HL-60 (cell line): Measurements from ENCODE around the gene DDX55.

ENCODE experiments used
- CTCF ChIP-seq: IDR thresholded peaks from one replicate; pipeline ENCODE4 v1.5.1; 2011; ENCODE audit warnings: low read length, control low read depth, inconsistent platforms; ENCODE audit not compliant: insufficient read depth
- REST ChIP-seq: IDR thresholded peaks from 2 replicates; pipeline ENCODE4 v1.6.1; 2012; ENCODE audit warnings: low read depth; ENCODE audit not compliant: insufficient replicate concordance

- TF ChIP-seq CTCF (no peak), REST (no peak)
Observed at GRCh38 chr12:123643911-123644310, 42.0 kb downstream of the DDX55 start.
